GM12891 (cell line): ENCODE results near the gene UBE2D3.

Experiments used
- DNase-seq: peaks from one replicate; pipeline ENCODE4 v3.0.0; 2011; ENCODE audit warnings: low spot score; ENCODE audit not compliant: insufficient read length
- FAIRE-seq: peaks from 2 replicates; lab custom pipeline; 2011; peaks lifted over from hg19 to GRCh38; lab: Jason Lieb, UNC
- PAX5 ChIP-seq: IDR thresholded peaks from 2 replicates; pipeline ENCODE4 v1.6.1; 2011; ENCODE audit warnings: low read length, moderate library complexity, mild to moderate bottlenecking; ENCODE audit not compliant: insufficient read depth, severe bottlenecking
- POLR2A ChIP-seq: IDR thresholded peaks from 2 replicates; pipeline ENCODE4 v1.6.1; 2011; ENCODE audit warnings: low read depth, low read length, control low read depth
- POLR2AphosphoS5 ChIP-seq: IDR thresholded peaks from 2 replicates; pipeline ENCODE4 v1.6.1; 2011; ENCODE audit warnings: low read depth, low read length, control low read depth
- POU2F2 ChIP-seq: IDR thresholded peaks from 2 replicates; pipeline ENCODE4 v1.6.1; 2011; ENCODE audit warnings: low read depth, mild to moderate bottlenecking, control low read depth, low read length, moderate library complexity
- SPI1 ChIP-seq: IDR thresholded peaks from 2 replicates; pipeline ENCODE4 v1.6.1; 2011; ENCODE audit warnings: low read depth, low read length, control low read depth
- TAF1 ChIP-seq: IDR thresholded peaks from 2 replicates; pipeline ENCODE4 v1.6.1; 2011; ENCODE audit warnings: low read depth, low read length, control low read depth

UBE2D3 gene

DNA sequence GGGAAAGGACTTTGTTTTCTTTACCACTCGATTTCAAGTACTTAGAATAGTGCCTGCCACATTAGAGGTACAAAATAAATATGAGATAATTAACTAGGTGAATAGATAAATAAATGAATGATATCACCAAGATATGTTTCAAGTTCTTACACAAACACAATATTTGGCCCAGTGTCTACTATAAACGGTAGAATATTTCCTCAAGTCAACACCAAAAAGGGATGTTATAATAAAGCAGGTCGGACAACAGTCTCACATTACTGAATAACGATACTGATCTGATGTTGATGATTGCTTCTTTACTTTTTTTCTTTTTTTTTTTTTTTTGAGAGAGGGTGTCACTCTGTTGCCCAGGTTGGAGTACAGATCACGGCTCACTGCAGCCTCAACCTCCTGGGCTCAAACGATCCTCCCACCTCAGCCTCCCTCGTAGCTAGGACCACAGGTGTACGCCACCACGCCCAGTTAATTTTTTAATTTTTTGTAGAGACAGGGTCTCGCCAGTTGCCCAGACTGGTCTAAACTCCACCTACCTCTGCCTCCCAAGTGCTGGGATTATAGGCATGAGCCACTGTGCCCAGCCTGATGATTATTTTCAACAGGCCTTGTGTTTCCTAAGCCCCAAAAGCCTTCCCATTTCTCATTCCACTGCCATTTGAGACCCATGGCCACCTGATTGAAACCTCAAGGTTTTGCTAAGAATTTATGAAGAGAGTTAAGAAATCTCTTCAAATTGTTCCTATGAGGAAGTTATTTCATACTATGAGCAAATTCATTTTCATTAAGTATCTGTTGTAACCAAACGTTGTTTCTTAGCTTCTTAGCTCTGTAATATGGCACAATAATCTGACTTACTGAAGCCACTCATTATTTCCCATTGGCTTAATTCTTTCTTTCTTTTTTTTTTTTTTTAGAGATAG, 68.8 kb downstream of the UBE2D3 start:
- FAIRE-seq, result no peak
- no peak for DNase-seq
- TF ChIP-seq POLR2AphosphoS5 (no peak), POU2F2 (no peak), SPI1 (no peak), PAX5 (no peak), TAF1 (no peak), POLR2A (no peak)

DNA sequence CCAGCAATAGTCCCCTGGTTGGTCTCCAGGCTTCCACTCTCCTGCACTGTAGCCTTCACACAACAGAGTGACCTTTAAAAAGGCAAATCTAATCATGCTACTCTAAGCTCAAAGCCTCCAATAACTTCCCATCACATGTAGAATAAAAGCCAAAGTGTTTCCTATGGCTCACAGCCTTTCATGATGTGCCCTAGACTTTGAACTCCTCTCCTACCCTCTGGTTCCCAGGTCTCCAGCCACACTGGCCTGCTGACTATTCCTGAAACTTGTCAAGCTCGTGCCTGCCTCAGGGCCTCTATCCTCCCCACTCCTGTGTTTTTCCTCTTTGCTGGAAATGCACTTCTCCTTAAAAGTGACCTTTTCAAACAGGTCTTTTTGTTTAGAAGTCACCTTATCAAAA, 69.7 kb downstream of the UBE2D3 start:
- no peak for TF ChIP-seq TAF1
- TF ChIP-seq POU2F2, result no peak
- no peak for TF ChIP-seq POLR2A
- no peak for TF ChIP-seq SPI1
- TF ChIP-seq POLR2AphosphoS5, result no peak
- no peak for TF ChIP-seq PAX5
- FAIRE-seq (peak; percentile 9), DNase-seq (no peak)

DNA sequence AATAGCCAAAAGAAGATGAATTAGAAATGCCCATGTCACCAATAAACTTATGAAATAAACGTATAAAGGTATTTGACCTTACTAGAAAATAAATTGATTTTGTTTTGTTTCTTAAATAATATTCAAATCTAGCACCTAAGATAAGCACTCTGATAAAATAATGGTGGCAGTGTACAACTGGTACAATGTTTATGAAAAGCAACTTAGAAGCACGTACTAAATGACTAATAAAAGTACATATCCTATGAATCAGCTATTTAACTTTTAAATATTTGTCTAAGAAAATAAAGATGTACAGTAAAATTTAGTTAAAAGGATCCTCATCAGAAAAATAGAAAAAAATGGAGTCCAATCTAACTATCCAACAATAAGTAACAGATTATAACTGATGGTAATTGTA, 73.3 kb downstream of the UBE2D3 start:
- no peak for TF ChIP-seq PAX5
- no peak for TF ChIP-seq POU2F2
- TF ChIP-seq POLR2AphosphoS5, result no peak
- FAIRE-seq (no peak), DNase-seq (no peak)

DNA sequence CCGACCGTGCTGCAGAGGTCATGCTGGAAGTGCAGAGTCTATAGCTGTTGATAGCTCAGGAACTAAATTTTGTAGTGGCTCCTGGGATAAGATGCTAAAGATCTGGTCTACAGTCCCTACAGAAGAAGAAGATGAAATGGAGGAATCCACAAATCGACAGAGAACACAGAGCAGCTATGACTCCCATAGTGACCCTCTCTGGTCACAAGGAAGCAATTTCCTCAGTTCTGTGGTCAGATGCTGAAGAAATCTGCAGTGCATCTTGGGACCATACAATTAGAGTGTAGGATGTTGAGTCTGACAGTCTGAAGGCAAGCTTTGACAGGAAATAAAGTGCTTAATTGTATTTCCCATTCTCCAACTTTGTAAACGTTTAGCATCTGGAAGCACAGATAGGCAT, 75.4 kb downstream of the UBE2D3 start:
- FAIRE-seq, result peak; percentile 51
- DNase-seq, result no peak
- no peak for TF ChIP-seq POU2F2
- no peak for TF ChIP-seq SPI1
- no peak for TF ChIP-seq POLR2AphosphoS5
- TF ChIP-seq TAF1, result no peak
- no peak for TF ChIP-seq PAX5
- TF ChIP-seq POLR2A, result no peak
